ENCODE results near the gene OPRPN. TPM values are rescaled to one million over a fixed set of nuclear protein-coding genes. Genes with fewer than 3 reads are reported as not detected.

Gene OPRPN
- polyA plus RNA-seq, 4 donors: not detected

Other genes with a start within 250 kb of the OPRPN start
- gene PRR27, start 243.7 kb upstream of the OPRPN start, polyA plus RNA-seq (ENCODE audit: insufficient read length in 4 of 4): under 1 TPM; 0.04 to 0.14 (median 0.09) TPM
- 1 to 10 TPM in 3 of 4 donors, under 1 TPM in 1; 0.76 to 2.1 (median 1.5) TPM for gene ODAM, start 202.2 kb upstream of the OPRPN start, polyA plus RNA-seq (ENCODE audit: insufficient read length in 4 of 4)
- 1 to 10 TPM in 3 of 4 donors, under 1 TPM in 1; 0.79 to 1.6 (median 1.4) TPM for gene FDCSP, start 171.8 kb upstream of the OPRPN start, polyA plus RNA-seq (ENCODE audit: insufficient read length in 4 of 4)
- gene CSN3, start 155.3 kb upstream of the OPRPN start, polyA plus RNA-seq (ENCODE audit: insufficient read length in 4 of 4): under 1 TPM in 1 of 4 donors, not detected in 3; 0.16 TPM
- under 1 TPM; 0.11 to 0.22 (median 0.14) TPM for gene CABS1, start 63.0 kb upstream of the OPRPN start, polyA plus RNA-seq (ENCODE audit: insufficient read length in 4 of 4)
- gene SMR3A, start 37.2 kb upstream of the OPRPN start, polyA plus RNA-seq (ENCODE audit: insufficient read length in 4 of 4): not detected
- not detected for gene SMR3B, start 14.8 kb upstream of the OPRPN start, polyA plus RNA-seq (ENCODE audit: insufficient read length in 4 of 4)
- gene MUC7, start 74.3 kb downstream of the OPRPN start, polyA plus RNA-seq (ENCODE audit: insufficient read length in 4 of 4): under 1 TPM in 3 of 4 donors, not detected in 1; 0.13 to 0.17 (median 0.14) TPM
- gene AMTN, start 120.6 kb downstream of the OPRPN start, polyA plus RNA-seq (ENCODE audit: insufficient read length in 4 of 4): not detected
- 1 to 10 TPM in 3 of 4 donors, under 1 TPM in 1; 0.87 to 2.6 (median 1.2) TPM for gene AMBN, start 194.3 kb downstream of the OPRPN start, polyA plus RNA-seq (ENCODE audit: insufficient read length in 4 of 4)
- gene ENAM, start 230.8 kb downstream of the OPRPN start, polyA plus RNA-seq (ENCODE audit: insufficient read length in 4 of 4): 1 to 10 TPM; 3.8 to 6.3 (median 5.3) TPM

Measured in left renal cortex interstitium (tissue), 4 donors.